GM13976 (cell line): ENCODE measurements around the gene CPSF4.

ENCODE experiments used
- DNase-seq: peaks from one replicate; pipeline ENCODE4 v3.0.0; 2012; ENCODE audit warnings: low spot score
- CTCF ChIP-seq: IDR thresholded peaks from 2 replicates; pipeline ENCODE4 v1.5.1; 2012; ENCODE audit warnings: borderline replicate concordance, mild to moderate bottlenecking; ENCODE audit not compliant: insufficient read depth; ENCODE audit errors: extremely low read depth, missing control alignments, control extremely low read depth
- in situ Hi-C: fragments of 300-500 bp; cut with MboI; formaldehyde crosslinking; loops from one replicate; pipeline ENCODE4 v1.12.0; 2022; ENCODE audit warnings: low sequenced_read_pairs, mixed read lengths, inconsistent platforms; ENCODE audit not compliant: unreplicated experiment

The CPSF4 gene

GRCh38 chr7:99438573-99439480, at the start of gene CPSF4, which contains the start of gene PTCD1:
TSS of gene CPSF4 (plus strand) at chr7:99438943. CDS start at chr7:99439083, 140 bp downstream.
TSS of gene PTCD1 (minus strand) at chr7:99438798. CDS start at chr7:99435242, 3,556 bp downstream.
- in situ Hi-C loops: no loop called here
- no peak for TF ChIP-seq CTCF
- DNase-seq: peak; percentile 99

GRCh38 chr7:99389772-99390171, 49.0 kb upstream of the CPSF4 start:
- no peak for DNase-seq
- in situ Hi-C loops: no loop called here
- TF ChIP-seq CTCF: no peak

GRCh38 chr7:99390941-99391602, 47.7 kb upstream of the CPSF4 start:
- no peak for TF ChIP-seq CTCF
- in situ Hi-C loops: no loop called here
- no peak for DNase-seq

- TF ChIP-seq CTCF: no peak
- DNase-seq: no peak
- in situ Hi-C loops: no loop called here
Observed at GRCh38 chr7:99392046-99392445, 46.7 kb upstream of the CPSF4 start.

GRCh38 chr7:99392659-99393354, 45.9 kb upstream of the CPSF4 start:
- in situ Hi-C loops: no loop called here
- DNase-seq: peak; percentile 82
- no peak for TF ChIP-seq CTCF
